GM18526 (cell line): Measurements from ENCODE around the gene SRSF12.

Experiments
- POLR2A ChIP-seq: IDR thresholded peaks from 3 replicates; pipeline ENCODE4 v1.6.1; 2011; ENCODE audit not compliant: insufficient read length; ENCODE audit errors: extremely low read depth

Gene SRSF12

GRCh38 chr6:89085409-89086205, 32.3 kb downstream of the SRSF12 start:
- TF ChIP-seq POLR2A: no peak

- no peak for TF ChIP-seq POLR2A
These were observed 32.9 kb downstream of the SRSF12 start for GRCh38 chr6:89084954-89085353.

- TF ChIP-seq POLR2A: no peak
These were observed 33.3 kb downstream of the SRSF12 start for GRCh38 chr6:89084542-89084941.

- TF ChIP-seq POLR2A: no peak
These were observed 35.4 kb downstream of the SRSF12 start for GRCh38 chr6:89082486-89082891.

GRCh38 chr6:89081423-89082322, 36.2 kb downstream of the SRSF12 start:
- TF ChIP-seq POLR2A: peak; percentile 73

GRCh38 chr6:89081129-89081422, 36.8 kb downstream of the SRSF12 start:
- TF ChIP-seq POLR2A: no peak

- TF ChIP-seq POLR2A: peak; percentile 99
These were observed 37.4 kb downstream of the SRSF12 start, which contains the start of gene PNRC1 for GRCh38 chr6:89080281-89081128. Gene PNRC1, plus strand, starts transcription at chr6:89080751. Its CDS starts 144 bp downstream, at chr6:89080895.

- no peak for TF ChIP-seq POLR2A
These were observed 38.2 kb downstream of the SRSF12 start for GRCh38 chr6:89079511-89080234.

- no peak for TF ChIP-seq POLR2A
These were observed 44.0 kb downstream of the SRSF12 start for GRCh38 chr6:89073840-89074239.

GRCh38 chr6:89073014-89073620, 44.8 kb downstream of the SRSF12 start:
- no peak for TF ChIP-seq POLR2A

GRCh38 chr6:89071036-89071435, 46.8 kb downstream of the SRSF12 start:
- TF ChIP-seq POLR2A: no peak

GRCh38 chr6:89069536-89070163, 48.2 kb downstream of the SRSF12 start:
- TF ChIP-seq POLR2A: no peak

- no peak for TF ChIP-seq POLR2A
These were observed 49.2 kb downstream of the SRSF12 start for GRCh38 chr6:89068695-89069094.

- TF ChIP-seq POLR2A: no peak
These were observed 50.1 kb downstream of the SRSF12 start for GRCh38 chr6:89067796-89068195.
